Mesenchymal stem cell (in vitro differentiated cells and primary cell): ENCODE results near the gene GARIN5B.
A peak's percentile ranks its signal among the peaks of the same experiment; 100 is the strongest.

Experiments used
- DNase-seq: peaks from one replicate; pipeline ENCODE4 v3.0.0-alpha.2; 2013
- H2AFZ ChIP-seq: one replicate; pipeline ENCODE4 v1.6.1; 2013; ENCODE audit warnings: low read depth, mild to moderate bottlenecking, control low read depth, inconsistent platforms, low read length, moderate library complexity
- H2AK5ac ChIP-seq: 2 replicates; pipeline ENCODE4 v1.6.1; 2013; ENCODE audit warnings: low read length, moderate library complexity, mild to moderate bottlenecking, inconsistent platforms; ENCODE audit not compliant: severe bottlenecking
- H2BK120ac ChIP-seq: one replicate; pipeline ENCODE4 v1.6.1; 2013; ENCODE audit warnings: low read depth, mild to moderate bottlenecking, inconsistent platforms, low read length, moderate library complexity
- H2BK12ac ChIP-seq, 2 experiments: one replicate each; pipeline ENCODE4 v1.6.1; 2013; ENCODE audit warnings: inconsistent platforms in 2 of 2, low read length in 2 of 2, mild to moderate bottlenecking in 2 of 2, moderate library complexity in 2 of 2, control low read depth in 1 of 2
- H2BK15ac ChIP-seq: one replicate; pipeline ENCODE4 v1.6.1; 2013; ENCODE audit warnings: mild to moderate bottlenecking, low read depth, inconsistent platforms; ENCODE audit not compliant: poor library complexity, severe bottlenecking
- H2BK5ac ChIP-seq: 2 replicates; pipeline ENCODE4 v1.6.1; 2013; ENCODE audit warnings: low read depth, mild to moderate bottlenecking, low read length, control low read depth, inconsistent platforms; ENCODE audit not compliant: poor library complexity, severe bottlenecking
- H3K14ac ChIP-seq, 2 experiments: one replicate each; pipeline ENCODE4 v1.6.1; 2013; ENCODE audit warnings: inconsistent platforms in 2 of 2, low read length in 2 of 2, control low read depth in 1 of 2, mild to moderate bottlenecking in 1 of 2, moderate library complexity in 1 of 2
- H3K18ac ChIP-seq, 2 experiments: one replicate each; pipeline ENCODE4 v1.6.1; 2013; ENCODE audit warnings: inconsistent platforms in 2 of 2, low read length in 2 of 2, control low read depth in 1 of 2, low read depth in 1 of 2, mild to moderate bottlenecking in 1 of 2
- H3K23ac ChIP-seq, 2 experiments: one replicate each; pipeline ENCODE4 v1.6.1; 2013; ENCODE audit warnings: inconsistent platforms in 2 of 2, low read length in 2 of 2, mild to moderate bottlenecking in 2 of 2, moderate library complexity in 2 of 2, control low read depth in 1 of 2
- H3K27ac ChIP-seq: 2 replicates; pipeline ENCODE4 v1.5.1; 2013; ENCODE audit warnings: mild to moderate bottlenecking, moderate library complexity, low read length, control low read depth, inconsistent platforms; ENCODE audit not compliant: poor library complexity, severe bottlenecking
- H3K27me3 ChIP-seq, 2 experiments: 2 replicates each; pipeline versions ENCODE4 v1.6.1 to v1.7.0; 2013; ENCODE audit warnings: low read length in 2 of 2, mild to moderate bottlenecking in 2 of 2, moderate library complexity in 2 of 2, control low read depth in 1 of 2, inconsistent platforms in 1 of 2; ENCODE audit not compliant: control insufficient read depth in 1 of 2, insufficient read depth in 1 of 2
- H3K36me3 ChIP-seq, 2 experiments: 2 replicates each; pipeline versions ENCODE4 v1.6.1 to v1.7.0; 2013; ENCODE audit warnings: low read length in 2 of 2, control low read depth in 1 of 2, inconsistent platforms in 1 of 2, low read depth in 1 of 2, mild to moderate bottlenecking in 1 of 2; ENCODE audit not compliant: insufficient read depth in 2 of 2, control insufficient read depth in 1 of 2
- H3K4ac ChIP-seq, 2 experiments: one replicate each; pipeline ENCODE4 v1.6.1; 2013; ENCODE audit warnings: inconsistent platforms in 2 of 2, low read length in 2 of 2, mild to moderate bottlenecking in 2 of 2, moderate library complexity in 2 of 2, control low read depth in 1 of 2, low read depth in 1 of 2
- H3K4me1 ChIP-seq: 2 replicates; pipeline ENCODE4 v1.6.1; 2013; ENCODE audit warnings: low read depth, low read length, control low read depth; ENCODE audit not compliant: control insufficient read depth, insufficient read depth
- H3K4me2 ChIP-seq: 2 replicates; pipeline ENCODE4 v1.6.1; 2013; ENCODE audit warnings: low read length, mild to moderate bottlenecking, inconsistent platforms; ENCODE audit not compliant: poor library complexity, severe bottlenecking
- H3K4me3 ChIP-seq, 2 experiments: 2 replicates each; pipeline versions ENCODE4 v1.5.1 to v1.7.0; 2013; ENCODE audit warnings: low read length in 2 of 2, mild to moderate bottlenecking in 2 of 2, control low read depth in 1 of 2, low read depth in 1 of 2; ENCODE audit not compliant: insufficient read depth in 1 of 2
- H3K79me1 ChIP-seq: replicated peaks from 2 replicates; pipeline ENCODE4 v1.6.1; 2013; ENCODE audit warnings: mild to moderate bottlenecking, control low read depth, low read length, inconsistent platforms; ENCODE audit not compliant: poor library complexity, severe bottlenecking
- H3K9ac ChIP-seq: 2 replicates; pipeline ENCODE4 v1.7.0; 2013; ENCODE audit warnings: mild to moderate bottlenecking, low read length, moderate library complexity
- H3K9me3 ChIP-seq: 2 replicates; pipeline ENCODE4 v1.7.0; 2013; ENCODE audit warnings: mild to moderate bottlenecking, low read length; ENCODE audit not compliant: control insufficient read depth
- H4K8ac ChIP-seq: one replicate; pipeline ENCODE4 v1.6.1; 2013; ENCODE audit warnings: inconsistent platforms, mild to moderate bottlenecking, low read length, moderate library complexity
- H4K91ac ChIP-seq: one replicate; pipeline ENCODE4 v1.6.1; 2013; ENCODE audit warnings: mild to moderate bottlenecking, low read length, inconsistent platforms
- WGBS: methylation state at CpG from one replicate; pipeline ENCODE4 v1.1.7; 2013; ENCODE audit warnings: mixed read lengths; 5-methylcytosine and 5-hydroxymethylcytosine counted together

The GARIN5B gene

GRCh38 chr19:55365964-55366363 lies 2.9 kb upstream of the GARIN5B start:
- no peak overlapping the region for H3K27ac ChIP-seq
- WGBS, result 93% methylated on average over 19 of the region's 19 CpGs

GRCh38 chr19:55365245-55365644 lies 2.2 kb upstream of the GARIN5B start:
- Histone ChIP-seq H2AFZ (no peak overlapping the region), H3K23ac (no peak overlapping the region), H3K27ac (no peak overlapping the region), H3K4ac (no peak overlapping the region), H2BK15ac (no peak overlapping the region), H3K18ac (no peak overlapping the region), H3K4me1 (peaks cover 38% of the 10 kb centered on the region), H4K91ac (no peak overlapping the region), H3K9ac (no peak overlapping the region), H3K4me3 (no peak overlapping the region), H3K36me3 (peaks cover 0 to 37% of the 10 kb centered on the region in 2 experiments), H2AK5ac (no peak overlapping the region), H4K8ac (no peak overlapping the region), H2BK5ac (no peak overlapping the region), H2BK120ac (no peak overlapping the region), H3K27me3 (no peaks in the 10 kb centered on the region), H2BK12ac (no peak overlapping the region), H3K4me2 (no peak overlapping the region), H3K14ac (no peak overlapping the region), H3K9me3 (no peaks in the 10 kb centered on the region), H3K79me1 (peaks cover 6% of the 10 kb centered on the region)
- 87% methylated on average over 8 of the region's 8 CpGs for WGBS
- no peak for DNase-seq

More at GRCh38 chr19:55365964-55366363, 2.9 kb upstream of the GARIN5B start:
- H3K4me2 ChIP-seq, result no peak overlapping the region
- H3K9me3 ChIP-seq, result no peaks in the 10 kb centered on the region
- H3K14ac ChIP-seq, result no peak overlapping the region
- no peak overlapping the region for H3K18ac ChIP-seq
- no peak overlapping the region for H3K4ac ChIP-seq
- no peak overlapping the region for H3K23ac ChIP-seq
- no peak overlapping the region for H2AFZ ChIP-seq
- no peak overlapping the region for H2BK12ac ChIP-seq
- no peaks in the 10 kb centered on the region for H3K27me3 ChIP-seq
- H3K4me3 ChIP-seq, result no peak overlapping the region
- no peak overlapping the region for H4K8ac ChIP-seq
- H3K4me1 ChIP-seq, result peaks cover 42% of the 10 kb centered on the region
- H2BK15ac ChIP-seq, result no peak overlapping the region
- no peak overlapping the region for H2AK5ac ChIP-seq
- H2BK120ac ChIP-seq, result no peak overlapping the region
- no peak for DNase-seq
- H2BK5ac ChIP-seq, result no peak overlapping the region
- H3K9ac ChIP-seq, result no peak overlapping the region
- no peak overlapping the region for H4K91ac ChIP-seq
- peaks cover 0 to 37% of the 10 kb centered on the region in 2 experiments for H3K36me3 ChIP-seq
- H3K79me1 ChIP-seq, result peaks cover 6% of the 10 kb centered on the region

GRCh38 chr19:55362174-55362989 lies 678 bp downstream of the GARIN5B start:
- H3K79me1 ChIP-seq, result peaks cover 2% of the 10 kb centered on the region
- no peak for DNase-seq
- H3K23ac ChIP-seq, result no peak overlapping the region
- no peak overlapping the region for H4K8ac ChIP-seq
- H2BK15ac ChIP-seq, result peak overlapping the region; percentile 56
- no peak overlapping the region for H3K9ac ChIP-seq
- H3K9me3 ChIP-seq, result no peaks in the 10 kb centered on the region
- H3K4ac ChIP-seq, result no peak overlapping the region
- WGBS, result 81% methylated on average over 38 of the region's 38 CpGs
- H3K14ac ChIP-seq, result no peak overlapping the region
- H3K27me3 ChIP-seq, result peaks cover 2 to 6% of the 10 kb centered on the region in 2 experiments
- H4K91ac ChIP-seq, result no peak overlapping the region
- no peak overlapping the region for H3K27ac ChIP-seq
- H2BK120ac ChIP-seq, result no peak overlapping the region
- no peak overlapping the region for H2BK5ac ChIP-seq
- H3K18ac ChIP-seq, result no peak overlapping the region
- no peak overlapping the region for H2BK12ac ChIP-seq
- H3K4me1 ChIP-seq, result peaks cover 25% of the 10 kb centered on the region
- no peak overlapping the region for H2AFZ ChIP-seq
- H3K4me3 ChIP-seq, result no peak overlapping the region
- no peak overlapping the region for H2AK5ac ChIP-seq
- H3K4me2 ChIP-seq, result no peak overlapping the region
- peaks cover 0 to 28% of the 10 kb centered on the region in 2 experiments for H3K36me3 ChIP-seq

- no peaks in the 10 kb centered on the region for H3K79me1 ChIP-seq
- H3K36me3 ChIP-seq, result peaks cover 0 to 15% of the 10 kb centered on the region in 2 experiments
- H2BK5ac ChIP-seq, result no peak overlapping the region
- no peak overlapping the region for H2BK15ac ChIP-seq
- no peak overlapping the region for H3K9ac ChIP-seq
- H3K4me2 ChIP-seq, result no peak overlapping the region
- no peak overlapping the region for H3K18ac ChIP-seq
- H3K27me3 ChIP-seq, result peaks cover 12 to 21% of the 10 kb centered on the region in 2 experiments
- no peak overlapping the region for H3K23ac ChIP-seq
- H4K91ac ChIP-seq, result no peak overlapping the region
- no peak overlapping the region for H2AK5ac ChIP-seq
- H3K27ac ChIP-seq, result no peak overlapping the region
- no peak overlapping the region for H4K8ac ChIP-seq
- no peak for DNase-seq
- H3K4me3 ChIP-seq, result no peak overlapping the region
- H3K4me1 ChIP-seq, result peaks cover 20% of the 10 kb centered on the region
- H3K9me3 ChIP-seq, result no peaks in the 10 kb centered on the region
- no peak overlapping the region for H2BK12ac ChIP-seq
- H2BK120ac ChIP-seq, result no peak overlapping the region
- no peak overlapping the region for H3K4ac ChIP-seq
- no peak overlapping the region for H2AFZ ChIP-seq
- 93% methylated on average over 14 of the region's 16 CpGs for WGBS
- no peak overlapping the region for H3K14ac ChIP-seq
These were observed 2.2 kb downstream of the GARIN5B start for GRCh38 chr19:55360902-55361301.
